GM12865 (cell line): ENCODE data around the gene USP21.

Experiments
- DNase-seq: peaks from one replicate; pipeline ENCODE4 v3.0.0; 2010; ENCODE audit warnings: low read depth
- H3K4me3 ChIP-seq: 2 replicates; pipeline ENCODE4 v1.5.1; 2011; ENCODE audit warnings: mild to moderate bottlenecking, low read depth, low read length, control low read depth
- CTCF ChIP-seq: IDR thresholded peaks from 2 replicates; pipeline ENCODE4 v1.5.1; 2011; ENCODE audit warnings: low read length, control low read depth, low read depth, inconsistent platforms; ENCODE audit not compliant: insufficient read depth; ENCODE audit errors: missing control alignments

USP21 gene

GRCh38 chr1:161198194-161198896, 39.0 kb downstream of the USP21 start:
- H3K4me3 ChIP-seq = no peak overlapping the region
- DNase-seq = no peak
- no peak for TF ChIP-seq CTCF

GRCh38 chr1:161198897-161199431, 39.7 kb downstream of the USP21 start, which contains the start of gene ADAMTS4:
TSS of gene ADAMTS4 (minus strand) at chr1:161199054. CDS start at chr1:161198627, 427 bp downstream.
- no peak for TF ChIP-seq CTCF
- no peak within 1 kb of the TSS for H3K4me3 ChIP-seq
- no peak for DNase-seq

- no peak overlapping the region for H3K4me3 ChIP-seq
- TF ChIP-seq CTCF = no peak
- no peak for DNase-seq
Observed at GRCh38 chr1:161199506-161200139, 40.3 kb downstream of the USP21 start.

- DNase-seq = no peak
- no peak overlapping the region for H3K4me3 ChIP-seq
- no peak for TF ChIP-seq CTCF
Observed at GRCh38 chr1:161200421-161200991, 41.2 kb downstream of the USP21 start.

- no peak for DNase-seq
- peak overlapping the region; percentile 68 for H3K4me3 ChIP-seq
- no peak for TF ChIP-seq CTCF
Observed at GRCh38 chr1:161200992-161201835, 41.9 kb downstream of the USP21 start.

- DNase-seq = peak; percentile 99
- TF ChIP-seq CTCF = no peak
- peak within 1 kb of the TSS; percentile 68 for H3K4me3 ChIP-seq
Observed at GRCh38 chr1:161201836-161202712, 42.8 kb downstream of the USP21 start, which contains the start of gene NDUFS2. TSS of gene NDUFS2 (plus strand) at chr1:161202367. CDS start at chr1:161202386, 19 bp downstream.
